Mononuclear cell (primary cell): Measurements from ENCODE around the gene SPNS2. TPM values are rescaled to one million over a fixed set of nuclear protein-coding genes. Genes with fewer than 3 reads are reported as not detected.
A peak's percentile ranks its signal among the peaks of the same experiment; 100 is the strongest.

Experiments
- H3K27me3 ChIP-seq: 2 replicates; pipeline ENCODE4 v1.6.0; 2011; ENCODE audit warnings: low read length, control low read depth; ENCODE audit not compliant: insufficient read depth
- H3K4me1 ChIP-seq: 2 replicates; pipeline ENCODE4 v1.5.1; 2011; ENCODE audit warnings: mild to moderate bottlenecking, low read length, control low read depth; ENCODE audit not compliant: insufficient read depth
- H3K4me3 ChIP-seq: 2 replicates; pipeline ENCODE4 v1.5.1; 2011; ENCODE audit warnings: mild to moderate bottlenecking, low read length, moderate library complexity
- H3K9me3 ChIP-seq: 2 replicates; pipeline ENCODE4 v1.5.1; 2011; ENCODE audit warnings: low read depth, mild to moderate bottlenecking, control low read depth, low read length
- total RNA-seq: library from RNA; depleted of rRNA; stranded (reverse); fragments of >200 nt; gene quantifications from one replicate; pipeline ENCODE4 v1.2.3, GENCODE V29; 2012

The SPNS2 gene
- total RNA-seq, 1 donor = 0.10 TPM

GRCh38 chr17:4488989-4489595 lies 9.6 kb upstream of the SPNS2 start:
- Histone ChIP-seq H3K4me3 (no peak overlapping the region), H3K4me1 (peaks cover 50% of the 10 kb centered on the region), H3K27me3 (no peaks in the 10 kb centered on the region), H3K9me3 (no peaks in the 10 kb centered on the region)

- H3K4me1 ChIP-seq = peaks cover 47% of the 10 kb centered on the region
- no peak overlapping the region for H3K4me3 ChIP-seq
These were observed 8.5 kb upstream of the SPNS2 start for GRCh38 chr17:4490109-4490591.

GRCh38 chr17:4490637-4491061 lies 8.0 kb upstream of the SPNS2 start:
- H3K27me3 ChIP-seq = no peaks in the 10 kb centered on the region
- no peaks in the 10 kb centered on the region for H3K9me3 ChIP-seq
- peaks cover 44% of the 10 kb centered on the region for H3K4me1 ChIP-seq
- H3K4me3 ChIP-seq = no peak overlapping the region

More at GRCh38 chr17:4490109-4490591, 8.5 kb upstream of the SPNS2 start:
- no peaks in the 10 kb centered on the region for H3K9me3 ChIP-seq
- H3K27me3 ChIP-seq = no peaks in the 10 kb centered on the region

DNA sequence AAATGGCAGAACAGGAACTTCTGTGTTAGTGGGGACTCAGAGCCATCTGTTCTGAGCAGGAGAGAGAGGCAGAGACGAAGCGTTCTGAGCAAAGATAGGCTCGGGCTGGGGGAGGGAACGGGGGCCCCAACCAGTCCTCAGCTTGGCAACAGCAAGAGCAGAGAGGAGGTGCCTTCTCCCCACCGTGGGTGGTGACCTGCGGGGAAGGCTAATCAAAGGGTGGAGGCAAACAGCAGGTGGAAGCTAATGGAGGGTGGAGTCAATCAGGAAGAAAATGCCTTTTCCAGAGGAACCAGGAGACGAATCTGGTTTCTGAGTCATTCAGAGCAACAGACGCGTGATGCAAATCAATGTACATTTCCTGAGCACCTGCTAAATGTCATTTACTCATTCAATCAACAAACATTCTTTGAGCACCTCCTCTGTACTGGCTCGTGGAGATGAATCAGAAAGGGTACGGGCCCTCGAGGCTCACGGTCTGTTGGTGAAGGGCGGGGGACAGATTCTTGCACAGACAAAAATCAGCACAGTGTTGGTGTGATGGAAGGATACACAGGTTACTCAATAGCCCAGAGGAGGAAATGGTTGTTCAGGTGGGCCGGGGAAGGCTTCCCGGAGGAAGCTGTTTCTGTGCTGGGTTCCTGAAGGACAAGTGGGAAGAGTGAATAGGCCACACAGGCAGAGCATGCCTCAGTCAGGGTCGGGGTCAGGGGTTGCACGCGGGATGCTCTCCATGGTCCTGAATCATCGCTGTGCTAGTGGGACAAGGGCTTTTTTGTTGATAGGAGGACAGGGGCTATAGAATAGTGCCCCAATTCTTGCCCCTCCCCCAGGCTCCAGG lies 5.7 kb upstream of the SPNS2 start:
- no peak overlapping the region for H3K4me3 ChIP-seq
- peaks cover 23% of the 10 kb centered on the region for H3K4me1 ChIP-seq
- H3K27me3 ChIP-seq = no peaks in the 10 kb centered on the region
- no peaks in the 10 kb centered on the region for H3K9me3 ChIP-seq

GRCh38 chr17:4497101-4497824 lies 1.4 kb upstream of the SPNS2 start:
- H3K4me3 ChIP-seq = no peak overlapping the region
- no peaks in the 10 kb centered on the region for H3K9me3 ChIP-seq
- peaks cover 19% of the 10 kb centered on the region for H3K27me3 ChIP-seq
- peaks cover 30% of the 10 kb centered on the region for H3K4me1 ChIP-seq

DNA sequence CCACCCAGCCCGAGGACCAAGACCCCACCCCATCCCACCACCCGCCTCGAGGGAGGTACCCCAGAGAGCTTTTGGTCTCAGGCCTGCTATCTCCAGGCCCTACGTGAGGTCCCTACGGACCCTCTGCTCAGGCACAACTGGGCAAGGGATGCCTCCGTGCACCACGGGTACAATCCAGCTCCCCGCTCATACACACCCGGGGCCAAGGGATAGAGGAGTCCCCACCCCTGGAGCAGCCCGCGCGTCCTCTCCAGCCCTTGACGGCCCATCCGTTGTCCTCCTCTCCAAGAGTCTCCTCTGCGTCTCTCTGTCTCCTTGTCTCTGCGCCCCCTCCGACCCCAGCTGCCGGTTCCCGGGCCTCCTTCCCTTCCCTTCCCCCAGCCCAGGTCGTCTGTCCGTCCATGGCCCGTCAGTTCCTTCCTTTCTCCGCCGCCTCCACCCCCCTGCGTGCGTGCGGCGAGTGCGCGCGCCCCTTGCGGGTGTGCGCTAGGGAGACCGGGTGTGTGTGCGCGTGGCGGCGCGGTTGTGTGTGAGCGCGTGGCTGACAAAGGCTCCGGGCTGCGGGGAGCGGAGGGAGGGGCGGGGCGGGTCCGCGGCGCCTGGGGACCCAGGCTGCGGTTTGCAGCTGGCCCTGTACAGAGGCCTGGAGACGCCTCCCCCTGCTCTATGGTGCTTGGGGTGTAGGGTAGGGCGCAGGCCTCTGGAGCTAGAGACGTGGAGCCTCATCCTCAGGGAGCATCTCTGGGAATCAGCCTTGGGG lies 930 bp downstream of the SPNS2 start:
- H3K4me1 ChIP-seq = peaks cover 24% of the 10 kb centered on the region
- no peaks in the 10 kb centered on the region for H3K9me3 ChIP-seq
- peaks cover 19% of the 10 kb centered on the region for H3K27me3 ChIP-seq
- H3K4me3 ChIP-seq = peak overlapping the region; percentile 24

- Histone ChIP-seq H3K4me3 (no peak overlapping the region), H3K27me3 (peaks cover 19% of the 10 kb centered on the region), H3K9me3 (no peaks in the 10 kb centered on the region), H3K4me1 (peaks cover 24% of the 10 kb centered on the region)
These were observed 1.5 kb downstream of the SPNS2 start for GRCh38 chr17:4500191-4500571.

DNA sequence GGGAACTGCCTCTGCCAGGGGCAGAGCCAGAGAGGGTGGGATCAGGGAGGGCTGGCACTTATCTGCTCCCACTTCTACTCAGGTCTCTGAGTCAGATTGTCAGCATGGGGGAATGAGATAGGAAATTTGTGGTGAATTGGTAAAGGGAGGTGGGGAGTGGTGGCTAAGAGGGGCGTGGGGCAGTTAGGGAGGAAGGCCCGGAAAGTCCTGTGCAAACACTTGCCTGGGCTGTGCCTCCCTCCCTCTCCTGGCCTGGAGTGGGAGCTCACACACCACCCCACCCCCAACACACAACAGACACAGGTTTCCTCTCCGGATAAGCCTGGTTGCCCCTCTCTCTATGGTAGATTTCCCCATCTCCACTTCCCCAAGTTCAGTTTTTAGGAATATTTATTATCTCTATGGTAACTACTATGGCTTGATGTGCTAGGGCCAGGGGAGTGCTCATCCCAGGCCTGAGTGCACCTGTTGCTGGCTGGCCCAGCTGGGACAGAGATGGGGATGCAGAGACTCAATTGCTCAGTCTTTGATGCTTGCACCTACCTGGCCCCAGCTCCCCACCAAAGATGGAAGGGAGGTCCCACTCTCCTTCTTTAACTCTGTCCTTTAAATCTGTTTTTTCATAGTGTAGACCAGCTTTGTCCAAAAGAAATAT lies 2.7 kb downstream of the SPNS2 start:
- Histone ChIP-seq H3K4me3 (no peak overlapping the region), H3K4me1 (peaks cover 24% of the 10 kb centered on the region), H3K9me3 (no peaks in the 10 kb centered on the region), H3K27me3 (peaks cover 19% of the 10 kb centered on the region)

DNA sequence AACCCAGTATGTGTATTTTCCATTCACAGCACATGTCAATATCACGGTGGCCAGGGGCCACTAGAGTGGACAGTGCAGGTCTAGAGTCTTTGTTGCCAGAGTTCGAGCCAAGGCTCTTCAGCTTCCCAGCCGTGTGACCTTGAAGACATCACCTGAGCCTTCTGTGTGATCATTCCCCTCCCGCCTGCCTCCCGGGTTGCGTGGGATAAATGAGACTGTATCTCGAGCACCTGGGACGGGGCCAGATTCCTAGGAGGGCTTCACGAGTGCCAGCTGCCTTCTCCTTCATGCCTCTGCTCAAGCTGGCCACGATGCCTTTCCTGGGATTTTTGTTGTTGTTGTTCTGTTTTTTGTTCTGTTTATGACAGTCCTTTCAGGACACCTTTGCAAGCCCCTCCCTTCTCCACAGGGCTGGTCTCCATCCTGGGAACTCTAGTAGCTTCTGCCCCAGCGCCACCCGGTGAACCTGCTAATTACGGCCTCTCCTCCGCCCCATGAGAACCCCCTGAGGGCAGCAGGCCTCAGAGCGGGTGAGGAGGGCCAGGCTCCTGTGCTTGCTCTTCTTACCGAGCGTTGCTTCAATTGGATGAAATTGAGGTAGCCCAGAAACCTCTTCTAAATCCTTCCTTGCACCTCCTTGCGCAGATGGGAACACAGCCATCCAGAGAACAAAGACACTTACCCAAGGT lies 3.9 kb downstream of the SPNS2 start:
- Histone ChIP-seq H3K27me3 (peaks cover 19% of the 10 kb centered on the region), H3K4me3 (no peak overlapping the region), H3K4me1 (peaks cover 24% of the 10 kb centered on the region), H3K9me3 (no peaks in the 10 kb centered on the region)

GRCh38 chr17:4503283-4504025 lies 4.8 kb downstream of the SPNS2 start:
- Histone ChIP-seq H3K27me3 (peaks cover 19% of the 10 kb centered on the region), H3K9me3 (no peaks in the 10 kb centered on the region), H3K4me1 (peaks cover 24% of the 10 kb centered on the region), H3K4me3 (no peak overlapping the region)

DNA sequence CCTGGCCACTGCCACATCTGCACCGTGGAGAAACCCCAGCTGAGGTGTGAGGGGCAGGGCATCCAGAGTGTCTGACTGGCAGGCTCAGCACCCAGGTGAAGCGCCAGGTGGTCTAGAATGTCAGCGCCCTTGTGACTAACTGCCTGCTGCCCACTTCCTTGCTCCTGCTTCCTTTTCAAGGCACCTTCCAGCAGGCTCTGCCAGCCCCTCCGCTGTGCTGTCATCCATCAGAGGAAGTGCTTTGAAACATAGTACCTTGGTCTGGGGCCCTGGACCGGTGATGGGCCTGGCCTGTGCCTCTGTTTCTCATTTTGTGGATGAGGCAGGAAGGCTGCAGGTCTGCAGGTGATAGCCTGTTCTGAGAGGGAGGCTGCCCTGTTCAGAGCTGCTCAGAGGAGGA lies 5.5 kb downstream of the SPNS2 start:
- H3K4me3 ChIP-seq = no peak overlapping the region
- H3K4me1 ChIP-seq = peaks cover 24% of the 10 kb centered on the region
- no peaks in the 10 kb centered on the region for H3K9me3 ChIP-seq
- peaks cover 19% of the 10 kb centered on the region for H3K27me3 ChIP-seq

- Histone ChIP-seq H3K27me3 (peaks cover 15% of the 10 kb centered on the region), H3K4me3 (no peak overlapping the region), H3K9me3 (no peaks in the 10 kb centered on the region), H3K4me1 (peaks cover 22% of the 10 kb centered on the region)
These were observed 6.5 kb downstream of the SPNS2 start for GRCh38 chr17:4505187-4505586.

- Histone ChIP-seq H3K27me3 (peaks cover 4% of the 10 kb centered on the region), H3K4me3 (no peak overlapping the region), H3K4me1 (peaks cover 14% of the 10 kb centered on the region), H3K9me3 (no peaks in the 10 kb centered on the region)
These were observed 7.6 kb downstream of the SPNS2 start for GRCh38 chr17:4506175-4506813.
